HL-60 (cell line): ENCODE results near the gene SH3RF3.

ENCODE experiments used
- DNase-seq, 2 experiments: peaks; one replicate each; pipeline ENCODE4 v3.0.0-alpha.2; 2010 to 2020; ENCODE audit warnings: low read depth in 1 of 2, low spot score in 1 of 2
- H3K27ac ChIP-seq: fragments of 250-450 bp; sonication (Bioruptor Pico); replicated peaks from 2 replicates; pipeline ENCODE4 v1.5.1; 2020; ENCODE audit warnings: mild to moderate bottlenecking, moderate library complexity
- H3K27me3 ChIP-seq: fragments of 250-450 bp; sonication (Bioruptor Pico); 2 replicates; pipeline ENCODE4 v1.5.1; 2021; ENCODE audit warnings: mild to moderate bottlenecking, moderate library complexity; ENCODE audit not compliant: insufficient read depth, poor library complexity, severe bottlenecking
- H3K4me3 ChIP-seq: replicated peaks from 2 replicates; pipeline ENCODE4 v1.5.1; 2011; ENCODE audit warnings: mild to moderate bottlenecking, control low read depth, low read length; ENCODE audit not compliant: insufficient read depth
- GABPA ChIP-seq: IDR thresholded peaks from 2 replicates; pipeline ENCODE4 v1.6.1; 2012; ENCODE audit warnings: low read depth
- POLR2AphosphoS5 ChIP-seq: IDR thresholded peaks from 2 replicates; pipeline ENCODE4 v1.6.1; 2012; ENCODE audit warnings: low read depth
- REST ChIP-seq: IDR thresholded peaks from 2 replicates; pipeline ENCODE4 v1.6.1; 2012; ENCODE audit warnings: low read depth; ENCODE audit not compliant: insufficient replicate concordance
- SPI1 ChIP-seq: IDR thresholded peaks from 2 replicates; pipeline ENCODE4 v1.6.1; 2012; ENCODE audit warnings: low read depth, mild to moderate bottlenecking, borderline replicate concordance
- TF ChIP-seq, protein P1 (sequence below): IDR thresholded peaks from one replicate; pipeline ENCODE4 v1.5.1; 2011; ENCODE audit warnings: low read length, control low read depth, inconsistent platforms; ENCODE audit not compliant: insufficient read depth

The SH3RF3 gene

DNA sequence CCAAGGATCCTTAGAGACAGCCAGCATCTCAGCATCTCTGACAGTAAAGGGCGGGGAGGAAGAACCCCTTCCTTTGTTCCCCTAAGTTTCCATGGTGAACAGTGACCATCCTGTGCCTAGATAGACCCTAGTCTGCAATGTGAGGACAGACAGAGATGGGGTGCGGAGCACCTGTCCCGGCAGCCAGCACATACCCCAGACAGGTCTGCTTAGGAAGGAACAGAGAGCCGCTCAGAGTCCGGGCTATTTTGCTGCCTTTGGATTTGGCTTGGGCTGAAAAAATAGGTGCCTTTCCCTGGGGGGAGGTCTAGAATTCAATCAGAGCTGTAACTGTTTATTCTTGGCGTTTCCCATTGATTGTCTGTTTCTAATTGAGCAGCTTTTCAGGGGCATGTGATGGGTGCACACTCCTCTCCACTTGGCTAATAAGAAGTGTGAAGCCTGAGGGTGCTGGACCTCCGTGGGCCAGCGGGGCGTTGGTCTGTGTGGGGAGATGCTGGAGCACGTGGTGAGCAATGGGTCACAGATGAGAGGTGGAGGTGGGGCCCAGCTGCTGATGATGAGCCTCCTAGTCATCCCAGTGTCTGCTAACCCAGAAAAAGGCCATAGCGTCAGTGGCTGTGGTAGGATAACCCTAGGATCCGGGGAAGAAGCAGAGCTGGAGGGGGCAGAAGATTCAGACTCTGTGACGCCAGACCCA is 247.9 kb downstream of the SH3RF3 start:
- no peak for DNase-seq
- Histone ChIP-seq H3K4me3 (no peak overlapping the region), H3K27me3 (no peaks in the 10 kb centered on the region), H3K27ac (no peak overlapping the region)
- TF ChIP-seq, protein P1, sequence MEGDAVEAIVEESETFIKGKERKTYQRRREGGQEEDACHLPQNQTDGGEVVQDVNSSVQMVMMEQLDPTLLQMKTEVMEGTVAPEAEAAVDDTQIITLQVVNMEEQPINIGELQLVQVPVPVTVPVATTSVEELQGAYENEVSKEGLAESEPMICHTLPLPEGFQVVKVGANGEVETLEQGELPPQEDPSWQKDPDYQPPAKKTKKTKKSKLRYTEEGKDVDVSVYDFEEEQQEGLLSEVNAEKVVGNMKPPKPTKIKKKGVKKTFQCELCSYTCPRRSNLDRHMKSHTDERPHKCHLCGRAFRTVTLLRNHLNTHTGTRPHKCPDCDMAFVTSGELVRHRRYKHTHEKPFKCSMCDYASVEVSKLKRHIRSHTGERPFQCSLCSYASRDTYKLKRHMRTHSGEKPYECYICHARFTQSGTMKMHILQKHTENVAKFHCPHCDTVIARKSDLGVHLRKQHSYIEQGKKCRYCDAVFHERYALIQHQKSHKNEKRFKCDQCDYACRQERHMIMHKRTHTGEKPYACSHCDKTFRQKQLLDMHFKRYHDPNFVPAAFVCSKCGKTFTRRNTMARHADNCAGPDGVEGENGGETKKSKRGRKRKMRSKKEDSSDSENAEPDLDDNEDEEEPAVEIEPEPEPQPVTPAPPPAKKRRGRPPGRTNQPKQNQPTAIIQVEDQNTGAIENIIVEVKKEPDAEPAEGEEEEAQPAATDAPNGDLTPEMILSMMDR, result no peak
- TF ChIP-seq SPI1, result no peak
- TF ChIP-seq REST, result no peak
- no peak for TF ChIP-seq POLR2AphosphoS5
- TF ChIP-seq GABPA, result no peak

DNA sequence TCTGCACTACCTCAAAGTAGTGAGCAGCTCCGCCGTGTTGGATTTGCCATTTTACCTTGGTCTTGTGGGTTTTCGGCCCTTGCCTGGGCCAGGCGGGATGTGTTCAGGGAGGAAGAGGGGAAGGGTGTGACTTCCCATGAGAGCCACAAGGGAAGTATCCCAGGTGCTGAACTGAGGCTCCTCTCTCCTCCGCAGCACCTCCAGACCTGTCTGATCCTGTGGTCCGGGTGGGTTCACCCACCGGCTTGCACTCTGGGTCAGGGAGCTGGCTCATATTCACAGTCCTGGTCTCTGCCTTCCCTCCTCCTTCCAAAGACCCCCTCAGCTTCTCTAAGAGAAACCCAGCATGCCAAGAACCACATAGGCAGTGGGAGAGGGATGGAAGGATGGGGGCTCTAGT is 249.0 kb downstream of the SH3RF3 start:
- no peak overlapping the region for H3K27ac ChIP-seq
- H3K27me3 ChIP-seq, result no peaks in the 10 kb centered on the region
- no peak for TF ChIP-seq REST
- no peak for TF ChIP-seq POLR2AphosphoS5
- TF ChIP-seq, protein P1, result no peak
- TF ChIP-seq GABPA, result no peak
- H3K4me3 ChIP-seq, result no peak overlapping the region
- DNase-seq, result no peak

DNA sequence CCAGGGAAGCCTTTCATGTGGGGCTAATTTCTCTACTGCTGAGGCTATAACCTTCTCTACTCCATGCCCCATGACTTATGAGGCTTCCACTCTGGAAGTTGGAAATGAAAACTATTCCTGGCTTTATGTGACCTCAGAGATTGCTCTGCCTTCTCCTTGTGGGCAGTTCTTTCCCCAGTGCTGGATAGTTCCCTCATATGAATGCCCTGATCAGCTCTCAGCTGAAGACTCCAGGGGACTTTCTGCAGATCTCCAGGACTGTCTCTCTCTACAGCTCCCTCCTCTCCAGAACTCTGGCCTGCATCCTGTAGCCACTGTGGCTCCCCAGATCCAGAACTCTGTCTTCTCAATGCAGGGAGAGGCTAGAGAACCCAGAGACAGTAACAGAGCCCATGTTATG is 249.7 kb downstream of the SH3RF3 start:
- DNase-seq, result no peak
- no peaks in the 10 kb centered on the region for H3K27me3 ChIP-seq
- TF ChIP-seq POLR2AphosphoS5 (no peak), REST (no peak), SPI1 (no peak), GABPA (no peak)
- TF ChIP-seq, protein P1, result no peak
- no peak overlapping the region for H3K4me3 ChIP-seq
- no peak overlapping the region for H3K27ac ChIP-seq
